GM21367 (cell line): ENCODE results near the gene KCNQ1.

ENCODE experiments used
- ATAC-seq: cut with Tn5 transposase; IDR thresholded peaks from one replicate; pipeline ENCODE4 v1.9.1; 2021; ENCODE audit not compliant: unreplicated experiment

Gene KCNQ1

DNA sequence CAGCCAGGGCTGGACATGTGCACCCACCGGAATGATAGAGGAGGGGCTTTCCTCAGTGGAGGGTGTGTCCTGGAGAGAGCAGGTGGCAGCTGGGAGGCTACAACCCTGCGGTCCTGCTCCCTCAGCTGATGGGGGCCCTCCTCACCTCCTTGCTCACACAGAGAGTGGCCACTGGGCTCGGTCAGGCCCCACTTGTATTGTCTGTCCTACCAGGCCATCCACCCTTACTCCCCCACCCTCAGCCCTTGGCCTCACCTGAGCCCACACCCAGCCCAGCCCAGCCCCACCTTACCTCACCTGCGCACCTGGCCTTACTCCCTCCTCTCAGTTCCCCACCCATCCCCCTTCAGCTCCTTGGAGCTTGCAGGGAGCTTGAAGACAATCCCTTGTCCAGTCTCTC is 3.6 kb upstream of the KCNQ1 start:
- no peak for ATAC-seq

- ATAC-seq = no peak
Observed at GRCh38 chr11:2442589-2442988, 2.2 kb upstream of the KCNQ1 start.

GRCh38 chr11:2443406-2443805 is 1.4 kb upstream of the KCNQ1 start:
- no peak for ATAC-seq

GRCh38 chr11:2443881-2444820 is 657 bp upstream of the KCNQ1 start, which contains the start of gene TRPM5:
Gene TRPM5 (minus strand): TSS chr11:2444514. CDS start chr11:2423036, 21,478 bp downstream.
- ATAC-seq = no peak

- ATAC-seq = no peak
Observed at GRCh38 chr11:2445746-2446551, 1.1 kb downstream of the KCNQ1 start.

DNA sequence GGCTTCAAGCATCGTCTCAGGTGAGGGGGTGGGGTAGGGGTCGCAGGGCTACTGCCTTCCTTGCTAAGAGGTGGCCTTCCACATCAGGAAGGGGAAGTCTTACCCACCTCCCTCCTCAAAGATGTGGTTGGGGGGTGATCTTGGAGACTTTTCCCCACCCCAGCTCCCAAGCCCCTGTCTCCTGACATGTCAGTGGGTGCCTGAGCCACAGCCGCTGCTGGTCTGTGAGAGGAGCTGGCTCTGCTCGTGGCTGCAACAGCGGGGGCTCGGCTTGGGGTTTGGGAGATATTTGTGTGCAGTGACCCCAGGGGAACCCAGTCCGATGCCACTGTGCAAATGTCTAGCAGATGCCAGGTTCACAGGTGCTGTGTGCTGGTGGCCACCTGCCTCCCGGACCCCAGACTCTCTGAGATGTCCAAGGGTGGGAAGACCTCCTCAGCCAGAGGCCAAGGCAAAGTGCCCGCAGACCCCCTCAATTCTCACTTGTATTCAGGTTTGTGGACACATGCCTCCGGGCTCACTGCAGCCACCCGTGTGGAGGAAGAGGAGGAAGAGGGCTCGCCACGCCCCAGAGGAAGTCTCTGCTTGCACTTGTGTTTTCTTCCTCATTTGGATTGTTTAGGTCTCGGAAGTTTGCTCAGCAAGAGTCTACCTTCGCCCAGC is 1.9 kb downstream of the KCNQ1 start:
- no peak for ATAC-seq

DNA sequence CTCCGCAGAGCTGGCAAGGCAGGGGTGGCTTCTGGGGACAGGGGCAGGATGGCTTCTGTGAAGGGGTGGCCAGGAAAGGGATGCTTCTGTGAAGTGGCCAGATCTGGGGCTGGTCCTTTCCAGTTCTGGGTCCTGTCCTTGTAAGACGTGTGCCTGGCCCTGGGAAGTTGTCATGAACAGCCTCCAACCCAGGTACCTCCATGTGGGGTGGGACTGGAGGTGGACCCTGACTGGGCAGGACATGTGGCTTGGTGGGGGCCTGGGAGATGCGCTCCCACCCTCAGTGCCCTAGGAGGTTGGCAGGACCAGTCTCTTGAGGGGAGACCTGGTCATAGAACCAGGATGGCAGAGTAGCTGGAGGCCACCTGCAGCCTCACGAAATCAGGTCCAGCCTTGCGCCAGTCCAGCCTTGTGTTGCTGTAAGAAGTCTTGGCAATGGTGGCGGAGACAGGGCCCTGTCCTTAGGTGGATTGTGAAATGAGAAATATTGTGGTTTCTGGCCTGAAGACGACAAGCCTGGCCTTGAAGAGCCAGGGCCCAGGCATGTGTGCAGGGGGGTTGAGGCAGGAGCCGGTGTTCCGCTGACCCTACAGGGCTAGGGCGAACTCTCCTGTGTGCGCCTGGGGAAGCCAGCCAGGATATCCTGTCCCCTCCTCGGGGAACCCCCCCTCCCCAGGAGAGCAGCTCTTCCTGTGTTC is 2.6 kb downstream of the KCNQ1 start:
- no peak for ATAC-seq

DNA sequence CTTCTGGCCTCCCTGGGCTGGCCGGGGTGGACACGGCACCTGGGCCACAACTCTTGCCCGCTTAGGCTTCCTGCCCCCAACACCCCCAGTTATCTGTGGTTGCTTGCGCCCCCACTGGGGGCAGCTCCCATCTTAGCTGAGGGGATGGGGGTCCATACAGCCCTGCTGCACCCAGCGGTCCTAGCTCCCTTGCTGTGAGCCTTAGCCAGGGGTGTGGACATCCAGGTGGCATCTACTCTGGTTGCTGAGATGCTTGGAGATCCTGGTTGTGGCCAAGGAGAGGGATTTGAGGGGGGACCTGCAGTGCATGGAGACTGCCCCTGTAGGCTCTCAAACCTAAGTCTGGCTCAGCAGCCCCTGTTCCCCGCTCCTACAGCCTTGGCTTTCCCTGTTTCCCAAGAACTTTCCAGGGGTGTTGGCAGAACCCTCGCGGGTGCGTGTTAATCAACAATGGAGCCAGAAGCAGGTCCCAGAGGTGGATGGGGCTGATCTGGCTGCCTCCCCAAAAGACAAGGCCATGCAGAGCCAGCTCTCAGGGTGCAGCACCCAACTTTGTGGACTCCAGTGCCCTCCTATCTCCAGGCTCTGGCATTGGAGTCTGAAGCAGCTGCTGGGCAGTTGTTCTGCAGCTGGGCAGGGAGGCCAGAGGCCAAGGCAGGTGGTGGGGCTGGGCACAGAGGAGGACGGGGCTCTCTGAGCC is 3.3 kb downstream of the KCNQ1 start:
- ATAC-seq = no peak

- ATAC-seq = no peak
Observed at GRCh38 chr11:2448661-2449547, 4.1 kb downstream of the KCNQ1 start.

DNA sequence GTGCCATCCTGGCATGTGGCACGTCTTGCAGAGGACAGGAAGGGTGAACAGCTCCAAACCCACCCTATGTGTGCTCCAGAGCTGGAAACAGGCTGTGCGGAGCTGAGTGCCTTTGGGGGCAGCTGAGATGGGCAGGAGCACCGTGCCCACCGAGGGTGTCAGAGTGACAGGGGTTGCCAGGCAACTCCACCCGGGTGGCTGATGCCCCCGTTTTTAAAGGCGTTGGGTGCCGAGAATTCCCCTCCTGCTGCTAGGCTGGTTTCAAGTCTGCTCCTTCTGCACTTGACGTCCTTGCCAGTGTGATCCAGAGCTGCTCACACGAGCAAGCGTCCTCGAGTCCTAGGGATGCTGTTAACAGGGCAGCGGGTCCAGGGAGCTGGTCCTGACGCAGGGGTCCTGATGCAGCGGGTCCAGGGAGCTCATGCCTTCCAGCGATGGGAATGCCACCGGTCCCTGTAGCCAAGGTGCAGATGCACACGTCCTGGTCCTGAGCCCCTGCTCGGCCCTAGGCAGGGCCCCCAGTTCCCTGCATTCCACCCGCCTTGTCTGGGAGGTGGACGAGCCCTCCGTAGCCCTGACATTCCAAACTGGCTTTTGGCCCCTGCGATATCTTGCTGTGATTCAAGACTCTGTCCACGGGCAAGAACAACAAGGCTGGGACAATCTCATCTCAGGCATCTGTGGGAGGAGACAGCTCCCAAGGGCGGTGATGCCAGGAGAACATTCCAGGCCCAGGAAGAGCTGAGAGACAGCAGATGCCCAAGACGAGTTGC is 4.9 kb downstream of the KCNQ1 start:
- ATAC-seq = no peak

- no peak for ATAC-seq
Observed at GRCh38 chr11:2450321-2451041, 5.7 kb downstream of the KCNQ1 start.

- ATAC-seq = no peak
Observed at GRCh38 chr11:2451336-2451735, 6.5 kb downstream of the KCNQ1 start.

GRCh38 chr11:2451916-2452315 is 7.1 kb downstream of the KCNQ1 start:
- ATAC-seq = no peak

- no peak for ATAC-seq
Observed at GRCh38 chr11:2452321-2453012, 7.7 kb downstream of the KCNQ1 start.

- no peak for ATAC-seq
Observed at GRCh38 chr11:2453436-2453835, 8.6 kb downstream of the KCNQ1 start.

DNA sequence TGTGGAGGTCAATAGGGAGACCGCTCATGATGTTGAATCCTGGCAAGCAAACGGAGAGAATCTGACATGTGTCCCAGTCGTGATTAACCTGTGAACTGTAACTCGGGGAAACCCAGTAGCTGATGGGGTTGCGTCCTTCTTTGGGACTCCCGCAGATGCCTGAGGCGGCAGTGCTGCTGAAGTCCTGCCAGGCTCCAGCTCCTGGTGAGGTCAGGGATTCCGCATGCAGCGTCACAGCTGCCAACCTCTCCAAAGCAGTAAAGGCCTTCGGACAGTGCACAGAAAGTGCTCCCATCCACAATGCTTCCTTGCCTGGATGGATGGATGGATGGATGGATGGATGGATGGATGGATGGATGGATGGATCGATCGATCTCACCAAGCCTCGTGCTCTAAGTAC is 13.5 kb downstream of the KCNQ1 start:
- no peak for ATAC-seq

GRCh38 chr11:2459016-2459725 is 14.4 kb downstream of the KCNQ1 start:
- ATAC-seq = no peak
